Esophagus muscularis mucosa (tissue), 4 donors: Measurements from ENCODE around the gene EGFL8.

Experiments used
- EP300 ChIP-seq: sonication (generic); formaldehyde crosslinking; IDR thresholded peaks from one replicate; pipeline ENCODE4 v1.6.1; 2017; ENCODE audit warnings: antibody characterized with exemption
- POLR2A ChIP-seq: fragments of 450-650 bp; IDR thresholded peaks from one replicate; pipeline ENCODE4 v1.6.1; 2017; ENCODE audit warnings: antibody characterized with exemption, moderate library complexity, mild to moderate bottlenecking, low read depth
- POLR2AphosphoS5 ChIP-seq, 2 donors: sonication (generic); formaldehyde crosslinking; IDR thresholded peaks; one replicate each; pipeline ENCODE4 v1.6.1; 2017; ENCODE audit warnings: antibody characterized with exemption in 2 of 2
- TF ChIP-seq, protein P1 (sequence below), 3 experiments: fragments of 200-600 bp in 2 of 3; fragments of 450-650 bp in 1 of 3; sonication (generic) in 2 of 3; IDR thresholded peaks; one replicate each; pipeline ENCODE4 v1.5.1; 2017 to 2019; ENCODE audit warnings: antibody characterized with exemption in 3 of 3, mild to moderate bottlenecking in 2 of 3, moderate library complexity in 1 of 3

DNA sequence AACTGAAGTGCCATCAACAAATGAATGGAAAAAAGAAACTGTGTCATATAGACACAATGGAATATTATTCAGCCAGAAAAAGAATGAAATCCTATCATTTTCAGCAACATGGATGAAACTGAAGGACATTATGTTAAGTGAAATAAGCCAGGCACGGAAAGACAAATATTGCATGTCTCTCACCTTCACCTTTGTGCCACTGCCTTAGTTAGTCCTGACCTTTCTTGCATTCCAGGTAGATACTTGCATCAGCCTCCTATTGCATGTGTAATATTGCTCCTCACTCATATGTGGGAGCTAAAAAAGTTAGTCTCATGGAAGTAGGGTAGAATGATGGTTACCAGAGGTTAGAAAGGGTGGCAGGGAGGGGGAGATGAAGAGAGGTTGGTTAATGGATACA, 44.6 kb downstream of the EGFL8 start:
- TF ChIP-seq, protein P1, sequence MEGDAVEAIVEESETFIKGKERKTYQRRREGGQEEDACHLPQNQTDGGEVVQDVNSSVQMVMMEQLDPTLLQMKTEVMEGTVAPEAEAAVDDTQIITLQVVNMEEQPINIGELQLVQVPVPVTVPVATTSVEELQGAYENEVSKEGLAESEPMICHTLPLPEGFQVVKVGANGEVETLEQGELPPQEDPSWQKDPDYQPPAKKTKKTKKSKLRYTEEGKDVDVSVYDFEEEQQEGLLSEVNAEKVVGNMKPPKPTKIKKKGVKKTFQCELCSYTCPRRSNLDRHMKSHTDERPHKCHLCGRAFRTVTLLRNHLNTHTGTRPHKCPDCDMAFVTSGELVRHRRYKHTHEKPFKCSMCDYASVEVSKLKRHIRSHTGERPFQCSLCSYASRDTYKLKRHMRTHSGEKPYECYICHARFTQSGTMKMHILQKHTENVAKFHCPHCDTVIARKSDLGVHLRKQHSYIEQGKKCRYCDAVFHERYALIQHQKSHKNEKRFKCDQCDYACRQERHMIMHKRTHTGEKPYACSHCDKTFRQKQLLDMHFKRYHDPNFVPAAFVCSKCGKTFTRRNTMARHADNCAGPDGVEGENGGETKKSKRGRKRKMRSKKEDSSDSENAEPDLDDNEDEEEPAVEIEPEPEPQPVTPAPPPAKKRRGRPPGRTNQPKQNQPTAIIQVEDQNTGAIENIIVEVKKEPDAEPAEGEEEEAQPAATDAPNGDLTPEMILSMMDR (IDR thresholded peaks at IDR 0.05): no peak
- TF ChIP-seq POLR2A: no peak
- no peak for TF ChIP-seq EP300
- no peak for TF ChIP-seq POLR2AphosphoS5 (IDR thresholded peaks at IDR 0.05)
